KMS-11 (cell line): ENCODE data around the gene FLNA.

Experiments used
- H2AFZ ChIP-seq: fragments of 200-600 bp; sonication (generic); 2 replicates; pipeline ENCODE4 v1.6.1; 2016; ENCODE audit warnings: antibody characterized with exemption, mixed run types, low read depth
- H3K27ac ChIP-seq: fragments of 200-600 bp; sonication (generic); 2 replicates; pipeline ENCODE4 v1.6.1; 2016; ENCODE audit warnings: mild to moderate bottlenecking, mixed run types
- H3K27me3 ChIP-seq: fragments of 200-600 bp; sonication (generic); 2 replicates; pipeline ENCODE4 v1.6.1; 2017; ENCODE audit warnings: mild to moderate bottlenecking, low read depth, mixed run types, moderate library complexity; ENCODE audit not compliant: insufficient read depth
- H3K36me3 ChIP-seq: fragments of 200-600 bp; sonication (generic); 2 replicates; pipeline ENCODE4 v1.6.1; 2017; ENCODE audit warnings: mild to moderate bottlenecking, mixed run types; ENCODE audit not compliant: insufficient read depth
- H3K4me1 ChIP-seq: fragments of 200-600 bp; sonication (generic); 2 replicates; pipeline ENCODE4 v1.6.1; 2016; ENCODE audit warnings: mild to moderate bottlenecking, low read depth, mixed run types; ENCODE audit not compliant: poor library complexity, severe bottlenecking
- H3K4me2 ChIP-seq: fragments of 200-600 bp; sonication (generic); 2 replicates; pipeline ENCODE4 v1.7.0; 2016; ENCODE audit warnings: mild to moderate bottlenecking, mixed run types
- H3K4me3 ChIP-seq: fragments of 200-600 bp; sonication (generic); IDR thresholded peaks from 2 replicates; pipeline ENCODE4 v1.6.1; 2017; ENCODE audit warnings: low read depth, low read length, mixed read lengths; ENCODE audit not compliant: insufficient read depth
- H3K79me2 ChIP-seq: fragments of 200-600 bp; sonication (generic); 2 replicates; pipeline ENCODE4 v1.6.1; 2016; ENCODE audit warnings: low read depth, mixed run types; ENCODE audit not compliant: insufficient read depth
- H3K9ac ChIP-seq: fragments of 200-600 bp; sonication (generic); 2 replicates; pipeline ENCODE4 v1.6.1; 2016; ENCODE audit warnings: mild to moderate bottlenecking, mixed run types
- H4K20me1 ChIP-seq: fragments of 200-600 bp; sonication (generic); 2 replicates; pipeline ENCODE4 v1.6.1; 2016; ENCODE audit warnings: mild to moderate bottlenecking, mixed run types; ENCODE audit not compliant: insufficient read depth
- TF ChIP-seq, protein P1 (sequence below): fragments of 200-600 bp; sonication (generic); conservative IDR thresholded peaks from 2 replicates; pipeline ENCODE4 v1.6.1; 2017; ENCODE audit warnings: low read depth, mild to moderate bottlenecking, antibody characterized with exemption, low read length, moderate library complexity, mixed read lengths

Gene FLNA

DNA sequence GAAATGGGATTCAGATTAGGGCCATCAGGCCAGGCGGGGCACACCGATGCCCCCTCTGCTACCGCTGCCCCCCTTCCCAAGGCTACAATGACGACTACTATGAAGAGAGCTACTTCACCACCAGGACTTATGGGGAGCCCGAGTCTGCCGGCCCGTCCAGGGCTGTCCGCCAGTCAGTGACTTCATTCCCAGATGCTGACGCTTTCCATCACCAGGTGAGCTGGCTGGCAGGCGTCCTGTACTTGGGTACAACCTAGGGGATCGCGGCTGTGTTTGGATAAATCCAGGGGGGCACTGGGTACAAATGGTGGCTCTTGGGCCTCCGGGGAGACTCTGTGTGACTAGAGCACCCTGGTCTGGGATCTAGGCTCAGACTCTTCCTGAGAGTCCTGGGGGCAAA lies 5.7 kb upstream of the FLNA start:
- H3K36me3 ChIP-seq, result no peaks in the 10 kb centered on the region
- H3K27ac ChIP-seq, result 0 out of 2 replicates have a peak overlapping the region, but pooled peaks have one; percentile 82
- H3K79me2 ChIP-seq, result peaks cover 7% of the 10 kb centered on the region; the same call in 1 of the 2 replicates
- no peaks in the 10 kb centered on the region for H3K27me3 ChIP-seq
- no peak overlapping the region for H3K4me3 ChIP-seq
- TF ChIP-seq, protein P1, sequence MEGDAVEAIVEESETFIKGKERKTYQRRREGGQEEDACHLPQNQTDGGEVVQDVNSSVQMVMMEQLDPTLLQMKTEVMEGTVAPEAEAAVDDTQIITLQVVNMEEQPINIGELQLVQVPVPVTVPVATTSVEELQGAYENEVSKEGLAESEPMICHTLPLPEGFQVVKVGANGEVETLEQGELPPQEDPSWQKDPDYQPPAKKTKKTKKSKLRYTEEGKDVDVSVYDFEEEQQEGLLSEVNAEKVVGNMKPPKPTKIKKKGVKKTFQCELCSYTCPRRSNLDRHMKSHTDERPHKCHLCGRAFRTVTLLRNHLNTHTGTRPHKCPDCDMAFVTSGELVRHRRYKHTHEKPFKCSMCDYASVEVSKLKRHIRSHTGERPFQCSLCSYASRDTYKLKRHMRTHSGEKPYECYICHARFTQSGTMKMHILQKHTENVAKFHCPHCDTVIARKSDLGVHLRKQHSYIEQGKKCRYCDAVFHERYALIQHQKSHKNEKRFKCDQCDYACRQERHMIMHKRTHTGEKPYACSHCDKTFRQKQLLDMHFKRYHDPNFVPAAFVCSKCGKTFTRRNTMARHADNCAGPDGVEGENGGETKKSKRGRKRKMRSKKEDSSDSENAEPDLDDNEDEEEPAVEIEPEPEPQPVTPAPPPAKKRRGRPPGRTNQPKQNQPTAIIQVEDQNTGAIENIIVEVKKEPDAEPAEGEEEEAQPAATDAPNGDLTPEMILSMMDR, result no peak
- H2AFZ ChIP-seq, result no peak overlapping the region
- H3K4me2 ChIP-seq, result peak overlapping the region; percentile 31
- peak overlapping the region; percentile 94; the same call in 1 of the 2 replicates for H3K9ac ChIP-seq
- no peaks in the 10 kb centered on the region for H4K20me1 ChIP-seq
- peaks cover 13% of the 10 kb centered on the region for H3K4me1 ChIP-seq

DNA sequence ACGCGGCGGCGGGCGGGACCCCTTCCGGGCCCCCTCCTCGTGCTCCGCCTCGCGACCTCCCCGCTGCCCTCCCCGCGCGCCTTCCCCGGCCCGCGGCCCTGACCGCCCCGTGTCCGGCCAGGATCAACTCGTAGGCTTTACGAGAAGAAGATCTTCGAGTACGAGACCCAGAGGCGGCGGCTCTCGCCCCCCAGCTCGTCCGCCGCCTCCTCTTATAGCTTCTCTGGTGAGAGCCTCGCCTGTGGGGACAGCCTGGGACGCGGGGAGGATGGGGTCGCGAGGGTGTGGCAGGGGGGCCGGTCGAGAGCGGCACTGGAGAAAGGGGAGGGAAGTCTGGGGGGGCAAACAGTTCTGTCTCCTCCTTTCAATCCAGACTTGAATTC lies 5.1 kb upstream of the FLNA start:
- Histone ChIP-seq H2AFZ (peak overlapping the region; percentile 38), H3K4me1 (peaks cover 13% of the 10 kb centered on the region)

DNA sequence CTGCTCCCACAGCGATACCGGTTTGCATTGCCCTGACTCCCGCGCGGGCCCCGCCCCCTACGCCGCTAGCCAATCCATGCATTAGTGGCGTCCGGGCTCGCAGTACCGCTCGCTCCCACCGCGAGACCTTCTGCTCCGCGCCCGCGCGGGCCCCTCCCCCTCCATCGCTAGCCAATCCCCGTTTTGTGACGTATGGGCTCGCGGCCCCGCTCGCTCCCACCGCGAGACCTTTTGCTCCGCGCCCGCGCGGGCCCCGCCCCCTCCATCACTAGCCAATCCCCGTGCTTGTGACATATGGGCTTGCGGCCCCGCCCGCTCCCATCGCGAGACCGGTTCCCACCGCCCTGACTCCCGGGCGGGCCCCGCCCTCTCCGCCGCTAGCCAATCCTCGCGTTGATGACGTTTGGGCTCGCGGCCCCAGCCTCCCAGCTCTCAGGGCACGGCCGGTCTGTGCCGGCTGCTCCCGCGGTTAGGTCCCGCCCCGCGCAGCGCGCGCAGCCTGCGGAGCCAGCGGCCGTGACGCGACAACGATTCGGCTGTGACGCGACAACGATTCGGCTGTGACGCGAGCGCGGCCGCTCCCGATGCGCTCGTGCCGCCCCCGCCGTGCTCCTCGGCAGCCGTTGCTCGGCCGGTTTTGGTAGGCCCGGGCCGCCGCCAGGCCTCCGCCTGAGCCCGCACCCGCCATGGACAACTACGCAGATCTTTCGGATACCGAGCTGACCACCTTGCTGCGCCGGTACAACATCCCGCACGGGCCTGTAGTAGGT lies 4.5 kb upstream of the FLNA start, which contains the start of gene EMD:
Gene EMD, plus strand, starts transcription at position 497 of the 770 bp plus-strand sequence. Its CDS starts 190 bp downstream, at position 687.
- H3K4me2 ChIP-seq, result peak within 1 kb of the TSS; percentile 42
- H3K27me3 ChIP-seq, result no peaks in the 10 kb centered on the region
- no peak within 1 kb of the TSS for H3K4me3 ChIP-seq
- H3K36me3 ChIP-seq, result no peaks in the 10 kb centered on the region
- H3K9ac ChIP-seq, result peak within 1 kb of the TSS; percentile 94
- H3K4me1 ChIP-seq, result peaks cover 14% of the 10 kb centered on the region
- TF ChIP-seq, protein P1, result no peak
- H2AFZ ChIP-seq, result peak within 1 kb of the TSS; percentile 54
- H3K79me2 ChIP-seq, result peaks cover 7% of the 10 kb centered on the region; the same call in 1 of the 2 replicates
- H4K20me1 ChIP-seq, result no peaks in the 10 kb centered on the region
- H3K27ac ChIP-seq, result peak within 1 kb of the TSS; percentile 85

More for the DNA sequence above, 5.1 kb upstream of the FLNA start:
- Histone ChIP-seq H3K27ac (peak overlapping the region; percentile 82), H4K20me1 (no peaks in the 10 kb centered on the region), H3K9ac (peak overlapping the region; percentile 94), H3K79me2 (peaks cover 7% of the 10 kb centered on the region; the same call in 1 of the 2 replicates), H3K4me2 (peak overlapping the region; percentile 31), H3K27me3 (no peaks in the 10 kb centered on the region), H3K4me3 (no peak overlapping the region), H3K36me3 (no peaks in the 10 kb centered on the region)
- TF ChIP-seq, protein P1, result no peak

DNA sequence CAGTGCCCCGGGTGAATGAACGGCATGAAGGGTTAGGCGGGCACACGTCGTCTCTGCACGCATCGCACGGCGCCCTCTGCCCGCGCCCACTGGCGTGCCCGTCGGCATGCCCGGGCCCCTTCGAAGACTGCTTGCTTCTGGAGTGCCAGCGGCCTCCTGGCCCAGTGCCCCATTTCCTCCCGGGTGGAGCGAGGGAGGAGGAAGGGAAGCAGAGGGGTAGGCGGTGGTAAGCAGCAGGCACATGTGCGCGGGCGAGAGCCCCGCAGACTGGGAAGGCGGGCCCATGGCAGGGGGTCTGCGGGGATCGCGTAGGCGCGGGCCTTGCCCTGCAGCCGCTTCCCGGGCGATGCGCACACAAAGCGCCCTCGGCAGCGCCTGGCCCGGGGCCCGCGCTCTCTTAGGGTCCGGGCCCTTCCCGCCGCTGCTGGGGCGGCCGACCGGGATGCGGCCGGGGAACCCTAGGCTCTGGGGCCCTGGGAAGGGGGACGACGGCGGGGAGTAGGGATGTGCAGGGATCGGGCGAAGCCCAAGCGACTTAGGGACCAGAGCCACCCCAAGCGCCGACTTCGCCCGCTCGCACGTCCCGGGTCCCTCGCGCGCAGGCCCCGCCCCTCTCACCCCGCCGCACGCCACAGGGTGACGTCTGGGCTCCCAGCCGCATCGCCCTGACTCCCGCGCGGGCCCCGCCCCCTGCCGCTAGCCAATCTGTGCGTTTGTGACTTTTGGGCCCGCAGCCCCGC lies 3.8 kb upstream of the FLNA start:
- Histone ChIP-seq H3K4me1 (peaks cover 21% of the 10 kb centered on the region), H3K27ac (peak overlapping the region; percentile 85), H3K79me2 (peaks cover 7% of the 10 kb centered on the region; the same call in 1 of the 2 replicates), H4K20me1 (no peaks in the 10 kb centered on the region), H3K36me3 (no peaks in the 10 kb centered on the region), H3K27me3 (no peaks in the 10 kb centered on the region), H3K4me2 (peak overlapping the region; percentile 42), H3K4me3 (no peak overlapping the region), H2AFZ (peak overlapping the region; percentile 54), H3K9ac (peak overlapping the region; percentile 61)
- TF ChIP-seq, protein P1, result no peak
